B cell (primary cell): ENCODE measurements around the gene JPT1. TPM values are rescaled to one million over a fixed set of nuclear protein-coding genes. Genes with fewer than 3 reads are reported as not detected.

ENCODE experiments used
- ATAC-seq: fragments of 200-7000 bp; cut with Tn5 transposase; one replicate; pipeline ENCODE4 v1.10.0; 2021; ENCODE audit warnings: low read depth, mild to moderate bottlenecking, moderate number of reproducible peaks, moderate library complexity
- CTCF ChIA-PET: fragments of 350-600 bp; sonication (Branson Sonifier 250); formaldehyde crosslinking; loops from one replicate; lab custom pipeline; 2021; ENCODE audit warnings: antibody characterized with exemption, inconsistent platforms; lab: Charles Lee
- POLR2A ChIA-PET: fragments of 350-600 bp; sonication (Branson Sonifier 250); formaldehyde crosslinking; loops from one replicate; lab custom pipeline; 2021; ENCODE audit warnings: antibody characterized with exemption; lab: Charles Lee
- DNase-seq: peaks from one replicate; pipeline ENCODE4 v3.0.0; 2013
- H2AFZ ChIP-seq: 2 replicates; pipeline ENCODE4 v1.6.1; 2012; ENCODE audit warnings: mild to moderate bottlenecking, low read depth, low read length; ENCODE audit not compliant: insufficient read depth, poor library complexity, severe bottlenecking
- H3K27ac ChIP-seq, 2 donors: 1 replicate in 1 of 2; 2 replicates in 1 of 2; pipeline ENCODE4 v1.5.1; 2012 to 2013; ENCODE audit warnings: low read length in 2 of 2, mild to moderate bottlenecking in 2 of 2, moderate library complexity in 1 of 2
- H3K27me3 ChIP-seq, 4 experiments: fragments of 200-600 bp in 1 of 4; sonication (generic) in 1 of 4; replicated peaks in 1 of 4; 1 replicate in 2 of 4; 2 replicates in 2 of 4; pipeline versions ENCODE4 v1.6.1 to v1.7.0; 2013 to 2016; ENCODE audit warnings: low read length in 3 of 4, mild to moderate bottlenecking in 2 of 4, mixed read lengths in 1 of 4, moderate library complexity in 1 of 4; ENCODE audit not compliant: insufficient read depth in 4 of 4, control insufficient read depth in 3 of 4; ENCODE audit errors: control extremely low read depth in 1 of 4
- H3K36me3 ChIP-seq, 2 experiments: replicated peaks in 1 of 2; 1 replicate in 1 of 2; 2 replicates in 1 of 2; pipeline versions ENCODE4 v1.6.1 to v1.7.1; 2013; ENCODE audit warnings: low read length in 1 of 2; ENCODE audit not compliant: insufficient read depth in 2 of 2, control insufficient read depth in 1 of 2; ENCODE audit errors: control extremely low read depth in 1 of 2, extremely low read depth in 1 of 2
- H3K4me1 ChIP-seq, 2 donors: fragments of 200-600 bp in 1 of 2; sonication (generic) in 1 of 2; 1 replicate in 1 of 2; 2 replicates in 1 of 2; pipeline versions ENCODE4 v1.5.1 to v1.6.1; 2013 to 2017; ENCODE audit warnings: low read length in 2 of 2; ENCODE audit not compliant: control insufficient read depth in 2 of 2, insufficient read depth in 2 of 2
- H3K4me2 ChIP-seq: replicated peaks from 2 replicates; pipeline ENCODE3; 2012; ENCODE audit warnings: mild to moderate bottlenecking, low read depth, low read length; ENCODE audit not compliant: poor library complexity, severe bottlenecking
- H3K4me3 ChIP-seq, 5 experiments: fragments of 200-600 bp in 1 of 5; sonication (generic) in 1 of 5; 1 replicate in 3 of 5; 2 replicates in 2 of 5; pipeline versions ENCODE4 v1.5.1 to v1.7.0; 2011 to 2016; ENCODE audit warnings: low read length in 4 of 5, mild to moderate bottlenecking in 4 of 5, low read depth in 2 of 5, control low read depth in 1 of 5, moderate library complexity in 1 of 5; ENCODE audit not compliant: insufficient read depth in 1 of 5; ENCODE audit errors: control extremely low read depth in 1 of 5, extremely low read depth in 1 of 5
- H3K79me2 ChIP-seq: fragments of 200-600 bp; sonication (generic); one replicate; pipeline ENCODE4 v1.6.0; 2016; ENCODE audit warnings: low read length; ENCODE audit not compliant: control insufficient read depth, insufficient read depth
- H3K9ac ChIP-seq: fragments of 200-600 bp; sonication (generic); 2 replicates; pipeline ENCODE4 v1.6.1; 2017; ENCODE audit warnings: mild to moderate bottlenecking, low read length, moderate library complexity
- H3K9me3 ChIP-seq, 3 donors: one replicate each; pipeline versions ENCODE4 v1.6.1 to v1.7.1; 2013; ENCODE audit warnings: low read length in 2 of 3; ENCODE audit not compliant: control insufficient read depth in 2 of 3, insufficient read depth in 1 of 3; ENCODE audit errors: control extremely low read depth in 1 of 3
- H4K20me1 ChIP-seq: 2 replicates; pipeline ENCODE4 v1.6.0; 2012; ENCODE audit warnings: mild to moderate bottlenecking, low read length; ENCODE audit not compliant: insufficient read depth, control insufficient read depth, poor library complexity, severe bottlenecking
- H3K27ac Mint-ChIP-seq: one replicate; pipeline ENCODE4 v1.8.0; 2021; ENCODE audit warnings: mixed read lengths
- H3K27me3 Mint-ChIP-seq: one replicate; pipeline ENCODE4 v1.8.0; 2021; ENCODE audit warnings: mixed read lengths
- H3K4me1 Mint-ChIP-seq: one replicate; pipeline ENCODE4 v1.8.0; 2021; ENCODE audit warnings: mixed read lengths
- H3K4me3 Mint-ChIP-seq: one replicate; pipeline ENCODE4 v1.8.0; 2021; ENCODE audit warnings: mixed read lengths
- H3K9me3 Mint-ChIP-seq: one replicate; pipeline ENCODE4 v1.8.0; 2022; ENCODE audit warnings: mixed read lengths; ENCODE audit not compliant: insufficient read depth
- EZH2 ChIP-seq: IDR thresholded peaks from 2 replicates; pipeline ENCODE4 v1.6.1; 2012; ENCODE audit warnings: borderline replicate concordance, low read depth, mild to moderate bottlenecking, moderate library complexity, low read length; ENCODE audit not compliant: insufficient read depth, poor library complexity, severe bottlenecking
- whole genome bisulfite sequencing: methylation state at CpG from one replicate; pipeline ENCODE4 v1.1.5; 2013; ENCODE audit warnings: missing lambda C conversion rate; ENCODE audit not compliant: insufficient coverage; 5-methylcytosine and 5-hydroxymethylcytosine counted together
- intact Hi-C: fragments of 100-400 bp; cut with micrococcal nuclease; formaldehyde crosslinking; loops from one replicate; pipeline ENCODE4 v1.10.0; 2022
- polyA plus RNA-seq: library from polyadenylated mRNA; depleted of rRNA; stranded (reverse); fragments of >200 nt; gene quantifications from 2 replicates; pipeline ENCODE4 v1.2.3, GENCODE V29; 2012
- total RNA-seq, 2 donors: library from RNA; stranded (reverse); fragments of 120-200 nt in 1 of 2; gene quantifications; 1 replicate in 1 of 2; 2 replicates in 1 of 2; pipeline versions ENCODE4 v1.2.3 to v1.2.4, GENCODE V29; 2013 to 2022
- TF ChIP-seq, protein P1 (sequence below): fragments of 200-600 bp; IDR thresholded peaks from one replicate; pipeline ENCODE4 v1.8.0; 2022; ENCODE audit warnings: antibody characterized with exemption, mild to moderate bottlenecking

JPT1 gene
- total and polyA plus RNA-seq, 2 donors (not counting 1 experiment from before 2014, with no cell fraction given): 34.8 to 37.6 TPM

DNA sequence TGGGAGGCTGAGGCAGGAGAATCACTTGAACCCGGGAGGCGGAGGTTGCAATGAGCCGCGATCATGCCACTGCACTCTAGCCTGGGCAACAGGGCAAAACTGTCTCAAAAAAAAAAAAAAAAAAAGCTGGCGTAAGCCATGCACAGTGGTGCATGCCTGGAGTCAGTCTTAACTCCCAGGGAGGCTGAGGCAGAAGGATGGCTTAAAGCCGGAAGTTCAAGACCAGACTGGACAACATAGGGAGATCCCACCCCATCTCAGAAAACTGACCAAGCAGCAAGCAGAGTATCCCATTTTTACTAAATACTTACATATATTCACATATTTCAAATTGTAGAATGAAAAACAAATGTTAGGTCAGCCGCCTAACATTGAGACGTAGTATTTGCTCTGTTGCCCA lies 27.4 kb downstream of the JPT1 start:
- Histone ChIP-seq H3K27me3 (no peaks in the 10 kb centered on the region), H3K4me3 (no peak overlapping the region), H3K4me2 (no peak overlapping the region), H3K27ac (peak overlapping the region in 1 of 2 donors; percentile 19), H3K4me1 (peaks cover 31 to 45% of the 10 kb centered on the region in 2 donors), H4K20me1 (peaks cover 23% of the 10 kb centered on the region), H3K79me2 (peaks cover 28% of the 10 kb centered on the region), H3K36me3 (peaks cover 0 to 17% of the 10 kb centered on the region in 2 experiments), H3K9me3 (no peaks in the 10 kb centered on the region), H3K9ac (no peak overlapping the region), H2AFZ (no peak overlapping the region)
- POLR2A ChIA-PET: interaction anchor here (0.6 to 0.7 kb wide), 2 partner anchors 9 to 18 kb away, joined by 4 to 5 read pairs; no protein-coding TSS in a partner anchor
- intact Hi-C loops: no loop called here
- WGBS: 82% methylated on average over 7 of the region's 8 CpGs
- Mint-ChIP-seq H3K9me3 (no peaks in the 10 kb centered on the region), H3K4me1 (peaks cover 56% of the 10 kb centered on the region), H3K27ac (peak overlapping the region; percentile 53), H3K4me3 (no peak overlapping the region), H3K27me3 (no peaks in the 10 kb centered on the region)
- CTCF ChIA-PET: interaction anchor here (3.5 to 13.4 kb wide), 2 partner anchors 13 to 45 kb away, joined by 17 to 262 read pairs; partner anchors contain the start of gene ARMC7
- no peak for ATAC-seq
- TF ChIP-seq EZH2: no peak
- TF ChIP-seq, protein P1, sequence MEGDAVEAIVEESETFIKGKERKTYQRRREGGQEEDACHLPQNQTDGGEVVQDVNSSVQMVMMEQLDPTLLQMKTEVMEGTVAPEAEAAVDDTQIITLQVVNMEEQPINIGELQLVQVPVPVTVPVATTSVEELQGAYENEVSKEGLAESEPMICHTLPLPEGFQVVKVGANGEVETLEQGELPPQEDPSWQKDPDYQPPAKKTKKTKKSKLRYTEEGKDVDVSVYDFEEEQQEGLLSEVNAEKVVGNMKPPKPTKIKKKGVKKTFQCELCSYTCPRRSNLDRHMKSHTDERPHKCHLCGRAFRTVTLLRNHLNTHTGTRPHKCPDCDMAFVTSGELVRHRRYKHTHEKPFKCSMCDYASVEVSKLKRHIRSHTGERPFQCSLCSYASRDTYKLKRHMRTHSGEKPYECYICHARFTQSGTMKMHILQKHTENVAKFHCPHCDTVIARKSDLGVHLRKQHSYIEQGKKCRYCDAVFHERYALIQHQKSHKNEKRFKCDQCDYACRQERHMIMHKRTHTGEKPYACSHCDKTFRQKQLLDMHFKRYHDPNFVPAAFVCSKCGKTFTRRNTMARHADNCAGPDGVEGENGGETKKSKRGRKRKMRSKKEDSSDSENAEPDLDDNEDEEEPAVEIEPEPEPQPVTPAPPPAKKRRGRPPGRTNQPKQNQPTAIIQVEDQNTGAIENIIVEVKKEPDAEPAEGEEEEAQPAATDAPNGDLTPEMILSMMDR: no peak
- no peak for DNase-seq

DNA sequence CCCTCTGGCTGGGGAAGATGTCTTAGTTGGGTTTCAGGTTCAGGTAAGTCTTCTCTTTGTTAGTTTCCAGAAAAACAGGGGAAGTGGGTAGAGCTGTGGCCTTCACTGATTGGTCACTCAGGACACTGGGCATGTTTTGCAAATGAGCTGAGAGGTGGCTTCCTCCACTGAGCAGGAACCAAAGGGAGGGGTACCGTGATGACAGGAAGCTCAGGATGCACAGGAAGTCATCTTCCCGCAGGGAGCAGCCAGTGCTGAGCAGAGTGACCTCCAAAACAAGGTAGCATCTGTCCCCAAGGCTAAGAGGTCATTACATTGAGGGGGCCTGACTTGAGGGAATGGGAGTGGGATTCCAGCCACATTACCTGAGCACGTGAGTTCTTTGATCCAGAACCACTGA lies 28.3 kb downstream of the JPT1 start:
- intact Hi-C loops: no loop called here
- POLR2A ChIA-PET: no interaction called here

More for the DNA sequence above, 28.3 kb downstream of the JPT1 start:
- H2AFZ ChIP-seq: peak overlapping the region; percentile 33
- Mint-ChIP-seq H3K4me1 (peaks cover 56% of the 10 kb centered on the region), H3K9me3 (no peaks in the 10 kb centered on the region), H3K4me3 (peak overlapping the region; percentile 43), H3K27me3 (no peaks in the 10 kb centered on the region), H3K27ac (peak overlapping the region; percentile 71)
- H3K4me2 ChIP-seq: peak overlapping the region; percentile 53
- no peaks in the 10 kb centered on the region for H3K9me3 ChIP-seq
- H3K27ac ChIP-seq: peak overlapping the region in 1 of 2 donors; percentile 41
- peaks cover 0 to 19% of the 10 kb centered on the region in 2 experiments for H3K36me3 ChIP-seq
- TF ChIP-seq, protein P1: no peak
- TF ChIP-seq EZH2: no peak
- CTCF ChIA-PET: interaction anchor here (0.6 to 13.4 kb wide), 4 partner anchors 12 to 763 kb away, joined by 3 to 262 read pairs (median 10); partner anchors contain the start of gene ARMC7
- DNase-seq (no peak), ATAC-seq (peak; percentile 13)
- peaks cover 31 to 42% of the 10 kb centered on the region in 2 donors for H3K4me1 ChIP-seq
- H4K20me1 ChIP-seq: peaks cover 22% of the 10 kb centered on the region
- 40% methylated on average over 3 of the region's 3 CpGs for WGBS
- no peaks in the 10 kb centered on the region for H3K27me3 ChIP-seq
- H3K9ac ChIP-seq: no peak overlapping the region
- H3K79me2 ChIP-seq: peaks cover 28% of the 10 kb centered on the region
- no peak overlapping the region for H3K4me3 ChIP-seq
